Dedifferentiated amniotic fluid mesenchymal stem cell (primary cell): ENCODE measurements around the gene PRXL2A.
"Not testable (repeated sequence)": the region's sequence is repeated elsewhere in the genome, so short reads cannot be mapped to it uniquely, and the experiment has no call there.

Experiments used
- DNase-seq: peaks from one replicate; pipeline ENCODE4 v3.0.0-alpha.2; 2016; ENCODE audit errors: extremely low spot score

The PRXL2A gene

DNA sequence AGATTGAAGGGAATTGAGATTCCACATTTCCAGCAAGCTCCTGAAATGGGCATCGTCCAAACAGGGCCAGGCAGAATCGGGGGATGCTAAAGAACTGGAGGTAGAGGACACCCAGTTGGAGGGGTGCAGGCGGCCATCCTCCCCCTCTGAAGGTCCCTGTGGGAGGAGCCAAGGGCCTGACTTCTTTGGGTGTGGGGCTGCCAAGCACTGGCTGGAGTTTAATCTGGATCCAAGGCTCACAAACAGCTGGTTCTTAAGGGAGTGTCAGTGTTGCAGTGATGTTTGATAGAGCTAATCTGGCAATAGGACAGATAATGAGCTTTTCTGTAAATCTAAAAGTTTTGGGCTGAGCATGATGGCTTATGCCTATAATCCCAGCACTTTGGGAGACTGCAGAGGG lies 66.6 kb downstream of the PRXL2A start:
- DNase-seq, result no peak

DNA sequence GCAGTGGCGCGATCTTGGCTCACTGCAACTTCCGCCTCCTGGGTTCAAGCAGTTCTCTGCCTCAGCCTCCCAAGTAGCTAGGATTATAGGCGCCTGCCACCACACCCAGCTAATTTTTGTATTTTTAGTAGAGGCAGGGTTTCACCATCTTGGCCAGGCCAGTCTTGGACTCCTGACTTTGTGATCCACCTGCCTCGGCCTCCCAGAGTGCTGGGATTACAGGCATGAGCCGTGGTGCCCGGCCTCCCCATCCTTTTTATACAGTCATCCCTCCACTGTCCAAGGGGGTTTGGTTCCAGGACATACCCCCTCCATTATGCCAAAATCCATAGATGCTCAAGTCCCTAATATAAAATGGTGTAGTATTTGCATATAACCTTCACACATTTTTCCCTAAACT lies 67.3 kb downstream of the PRXL2A start:
- not testable (repeated sequence) for DNase-seq

DNA sequence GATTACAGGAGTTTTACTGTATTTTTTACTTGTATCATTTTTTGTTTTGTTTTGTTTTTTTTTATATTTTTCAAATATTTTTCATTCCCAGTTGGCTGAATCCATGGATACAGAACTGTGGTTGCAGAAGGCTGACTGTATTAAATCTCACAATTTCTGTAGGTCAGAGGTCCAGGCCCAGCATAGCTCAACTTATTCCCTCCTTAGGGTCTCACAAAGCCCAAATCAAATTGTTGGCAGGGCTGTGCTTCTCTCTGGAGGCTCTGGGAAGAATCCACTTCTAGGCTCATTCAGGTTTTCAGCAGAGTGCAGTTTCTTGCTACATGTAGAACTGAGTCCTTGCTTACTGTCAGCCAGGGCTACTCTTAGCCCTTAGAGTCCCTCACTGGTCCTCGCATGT lies 68.3 kb downstream of the PRXL2A start:
- no peak for DNase-seq

DNA sequence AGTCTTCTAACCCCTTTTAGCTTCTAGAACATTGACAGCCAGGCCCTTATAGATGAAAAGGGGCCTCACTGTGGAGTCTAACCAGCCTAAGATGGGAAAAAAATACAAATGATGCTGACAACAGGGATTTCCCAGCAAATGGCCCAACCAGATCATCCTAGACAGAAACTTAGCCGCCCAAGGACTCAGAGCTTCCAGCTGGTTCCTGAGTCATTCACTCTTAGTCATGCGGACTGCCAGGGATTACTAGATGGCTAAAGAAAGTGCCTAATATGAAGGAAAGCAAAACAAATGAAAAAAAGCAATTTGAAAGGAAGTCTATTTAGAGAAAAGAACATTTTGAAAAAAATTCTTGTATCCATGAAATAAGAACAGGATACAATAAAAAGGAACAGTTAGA lies 69.5 kb downstream of the PRXL2A start:
- DNase-seq, result no peak

DNA sequence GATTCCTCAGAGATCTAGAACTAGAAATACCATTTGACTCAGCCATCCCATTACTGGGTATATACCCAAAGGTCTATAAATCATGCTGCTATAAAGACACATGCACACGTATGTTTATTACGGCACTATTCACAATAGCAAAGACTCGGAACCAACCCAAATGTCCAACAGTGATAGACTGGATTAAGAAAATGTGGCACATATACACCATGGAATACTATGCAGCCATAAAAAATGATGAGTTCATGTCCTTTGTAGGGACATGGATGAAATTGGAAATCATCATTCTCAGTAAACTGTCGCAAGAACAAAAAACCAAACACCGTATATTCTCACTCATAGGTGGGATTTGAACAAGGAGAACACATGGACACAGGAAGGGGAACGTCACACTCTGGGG lies 72.0 kb downstream of the PRXL2A start:
- not testable (repeated sequence) for DNase-seq

DNA sequence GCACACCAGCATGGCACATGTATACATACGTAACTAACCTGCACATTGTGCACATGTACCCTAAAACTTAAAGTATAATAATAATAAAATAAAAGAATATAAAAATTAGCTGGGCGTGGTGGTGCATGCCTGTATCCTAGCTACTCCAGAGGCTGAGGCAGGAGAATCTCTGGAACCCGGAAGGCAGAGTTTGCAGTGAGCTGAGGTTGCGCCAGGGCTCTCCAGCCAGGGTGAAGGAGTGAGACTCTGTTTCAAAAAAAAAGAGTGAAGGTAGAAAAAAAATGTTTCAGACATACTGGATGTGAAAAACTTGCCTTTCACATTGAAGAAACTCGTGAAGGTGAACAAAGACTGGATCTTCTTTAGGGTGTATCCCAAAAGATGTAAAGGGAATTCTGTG lies 72.5 kb downstream of the PRXL2A start:
- DNase-seq, result no peak

DNA sequence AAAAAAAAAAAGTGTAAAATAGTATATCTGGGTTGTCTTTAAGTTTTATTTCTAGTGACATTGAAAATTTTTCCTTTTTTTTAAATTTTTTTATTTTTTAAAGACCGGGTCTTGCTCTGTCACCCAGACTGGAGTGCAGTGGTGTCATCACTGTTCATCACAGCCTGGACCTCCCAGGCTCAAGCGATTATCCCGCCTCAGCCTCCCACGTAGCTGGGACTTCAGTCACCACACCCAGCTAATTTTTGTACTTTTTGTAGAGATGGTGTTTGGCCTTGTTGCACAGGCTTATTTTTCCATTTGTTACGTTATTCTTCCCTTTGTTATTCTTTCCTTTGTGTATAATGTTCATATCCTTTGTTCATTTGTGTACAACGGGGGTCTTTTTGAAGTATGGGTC lies 75.9 kb downstream of the PRXL2A start:
- no peak for DNase-seq

DNA sequence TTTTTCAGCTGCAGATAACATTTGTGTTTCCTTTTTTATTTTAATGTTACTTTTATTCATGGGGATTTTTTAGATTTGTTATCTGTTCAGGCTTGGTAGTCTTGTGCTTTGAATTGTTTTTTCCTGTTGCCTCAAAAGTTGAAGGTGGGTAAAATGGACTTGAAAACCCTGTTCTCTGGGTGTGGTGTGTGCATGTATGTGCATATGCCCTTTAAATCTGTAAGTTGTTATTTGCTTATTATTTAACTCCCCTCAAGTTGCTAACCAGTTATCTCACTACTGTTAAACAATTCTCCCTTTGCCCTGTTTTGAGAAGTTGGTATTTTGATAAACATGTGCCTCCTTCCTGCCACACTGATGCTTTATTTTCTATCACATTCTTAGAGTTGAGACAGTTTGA lies 76.3 kb downstream of the PRXL2A start:
- DNase-seq, result no peak

DNA sequence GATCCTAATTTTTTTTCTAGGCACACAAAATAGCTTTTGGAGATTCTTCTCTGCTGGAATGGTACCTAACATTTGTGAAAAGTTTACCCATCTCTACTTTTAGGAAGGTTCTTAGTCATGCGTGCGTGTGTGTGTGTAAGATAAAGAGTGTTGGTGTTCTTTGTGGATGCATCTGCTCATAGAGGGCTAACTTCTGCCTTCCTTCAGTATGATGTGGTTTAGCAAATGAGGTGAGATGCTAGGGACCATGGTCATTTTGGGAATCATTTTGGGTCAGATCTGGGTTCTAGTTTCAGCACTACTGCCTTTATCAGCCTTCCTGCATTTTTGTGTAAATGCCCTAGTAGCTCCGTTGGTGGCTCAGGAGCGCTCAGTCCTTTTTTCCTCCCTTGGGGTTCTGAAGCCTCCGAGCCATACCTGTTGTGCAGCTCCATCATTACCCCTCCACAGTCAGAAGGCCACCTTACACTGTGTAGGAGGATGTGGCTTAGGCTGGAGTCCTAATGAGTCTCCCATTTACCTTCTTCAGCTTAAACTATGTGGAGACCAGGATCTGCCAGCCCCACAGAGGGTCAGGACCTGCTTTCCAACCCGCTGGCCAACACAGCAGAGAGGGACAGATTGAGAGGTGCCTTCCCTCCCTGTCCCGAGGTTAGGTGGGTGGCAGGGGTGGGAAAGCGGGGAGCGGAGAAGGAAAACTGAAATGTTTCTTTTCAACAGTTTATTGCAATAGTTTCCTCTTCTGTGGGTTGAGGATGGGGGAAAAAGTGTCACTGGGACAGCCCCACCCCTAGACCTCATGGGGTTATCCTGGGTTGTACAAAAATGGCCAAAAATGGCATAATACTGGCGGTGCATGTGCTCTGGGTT lies 77.0 kb downstream of the PRXL2A start:
- no peak for DNase-seq

DNA sequence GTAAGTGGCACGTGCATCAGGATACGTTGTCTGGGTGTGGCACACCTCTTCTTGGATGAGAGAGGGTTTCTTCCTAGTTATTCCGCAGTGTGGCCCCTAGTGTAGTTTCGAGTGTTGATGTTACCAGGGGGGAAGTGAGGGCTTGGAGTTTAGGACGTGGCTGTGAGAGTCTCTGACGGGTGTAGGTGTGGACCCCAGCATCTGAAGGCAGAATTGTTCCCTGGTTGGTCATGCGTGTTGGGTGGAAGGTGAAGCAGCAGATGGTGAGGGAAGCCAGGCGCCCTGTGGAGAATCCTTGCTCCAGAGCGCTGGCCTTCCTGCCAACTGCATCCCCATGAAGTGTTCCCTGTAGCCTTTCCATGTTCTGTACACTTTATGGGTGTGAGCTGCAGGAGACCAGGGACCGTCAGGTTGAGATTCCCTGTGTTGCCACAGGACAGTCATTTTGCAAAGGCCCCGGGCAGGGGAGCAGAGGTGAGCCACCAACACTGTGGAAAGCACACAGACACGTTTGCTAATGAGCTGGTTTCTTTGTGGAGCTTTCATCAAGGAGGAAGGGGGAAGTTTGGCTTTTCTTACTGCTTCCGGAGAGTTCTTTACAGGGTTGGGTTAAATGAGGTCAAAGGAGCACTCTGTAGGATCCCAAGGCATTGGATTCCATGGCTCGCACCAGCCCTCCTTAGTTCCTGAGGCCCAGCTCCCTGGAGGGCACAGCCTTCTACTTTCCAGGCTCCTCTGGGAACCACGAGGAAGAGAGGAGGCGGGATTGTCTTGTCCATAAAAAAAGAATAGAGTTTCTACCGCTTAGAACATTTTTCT lies 77.8 kb downstream of the PRXL2A start:
- no peak for DNase-seq
